ENCODE measurements around the gene RAD9A.

Gene RAD9A

GRCh38 chr11:67391304-67392182 is at the start of gene RAD9A:
Gene RAD9A, plus strand, starts transcription at chr11:67391986. Its CDS starts 59 bp downstream, at chr11:67392045.
- peak; percentile 96 for DNase-seq
- Histone ChIP-seq H3K4me1 (peaks cover 0 to 20% (median 18%) of the 10 kb centered on the region in 4 donors), H3K27ac (peak within 1 kb of the TSS; percentile 78), H3K9me3 (no peaks in the 10 kb centered on the region), H3K27me3 (no peaks in the 10 kb centered on the region), H3K36me3 (peaks cover 0 to 27% (median 9%) of the 10 kb centered on the region in 3 donors), H3K4me3 (peak within 1 kb of the TSS; percentile 78 to 81)
- TF ChIP-seq CTCF (IDR thresholded peaks at IDR 0.05) = no peak
- intact Hi-C loops (cut with DNase I; ENCODE audit: low total_unique reads) = no loop called here

GRCh38 chr11:67344264-67344663 is 47.5 kb upstream of the RAD9A start:
- intact Hi-C loops (cut with DNase I; ENCODE audit: low total_unique reads) = no loop called here
- Histone ChIP-seq H3K4me1 (peaks cover 0 to 11% (median 0%) of the 10 kb centered on the region in 4 donors), H3K27ac (no peak overlapping the region), H3K4me3 (no peak overlapping the region), H3K27me3 (no peaks in the 10 kb centered on the region), H3K9me3 (no peaks in the 10 kb centered on the region), H3K36me3 (peaks cover 0 to 5% (median 0%) of the 10 kb centered on the region in 3 donors)
- DNase-seq = no peak
- TF ChIP-seq CTCF (IDR thresholded peaks at IDR 0.05) = no peak

- intact Hi-C loops (cut with DNase I; ENCODE audit: low total_unique reads) = no loop called here
- peaks cover 0 to 5% (median 0%) of the 10 kb centered on the region in 3 donors for H3K36me3 ChIP-seq
- TF ChIP-seq CTCF (IDR thresholded peaks at IDR 0.05) = no peak
- DNase-seq = peak in 1 of 2 donors; percentile 20
- H3K27me3 ChIP-seq = no peaks in the 10 kb centered on the region
- no peak overlapping the region for H3K27ac ChIP-seq
- H3K4me1 ChIP-seq = peaks cover 0 to 16% (median 4%) of the 10 kb centered on the region in 4 donors
- no peak overlapping the region for H3K4me3 ChIP-seq
- H3K9me3 ChIP-seq = no peaks in the 10 kb centered on the region
Measured at GRCh38 chr11:67345247-67345919, 46.4 kb upstream of the RAD9A start.

GRCh38 chr11:67345920-67346819 is 45.6 kb upstream of the RAD9A start:
- Histone ChIP-seq H3K9me3 (no peaks in the 10 kb centered on the region), H3K4me3 (no peak overlapping the region), H3K4me1 (peaks cover 0 to 24% (median 11%) of the 10 kb centered on the region in 4 donors), H3K27me3 (no peaks in the 10 kb centered on the region), H3K36me3 (peaks cover 0 to 5% (median 0%) of the 10 kb centered on the region in 3 donors), H3K27ac (no peak overlapping the region)
- intact Hi-C loops (cut with DNase I; ENCODE audit: low total_unique reads) = no loop called here
- TF ChIP-seq CTCF (IDR thresholded peaks at IDR 0.05) = peak; percentile 49 to 53
- peak in 1 of 2 donors; percentile 51 for DNase-seq

Data from tibial artery (tissue), 4 donors.